Esophagus muscularis mucosa (tissue), 4 donors: ENCODE results near the gene MEIS2.

Source experiments
- EP300 ChIP-seq: sonication (generic); formaldehyde crosslinking; IDR thresholded peaks from one replicate; pipeline ENCODE4 v1.6.1; 2017; ENCODE audit warnings: antibody characterized with exemption
- POLR2A ChIP-seq: fragments of 450-650 bp; IDR thresholded peaks from one replicate; pipeline ENCODE4 v1.6.1; 2017; ENCODE audit warnings: antibody characterized with exemption, moderate library complexity, mild to moderate bottlenecking, low read depth
- POLR2AphosphoS5 ChIP-seq, 2 donors: sonication (generic); formaldehyde crosslinking; IDR thresholded peaks; one replicate each; pipeline ENCODE4 v1.6.1; 2017; ENCODE audit warnings: antibody characterized with exemption in 2 of 2
- TF ChIP-seq, protein P1 (sequence below), 3 experiments: fragments of 200-600 bp in 2 of 3; fragments of 450-650 bp in 1 of 3; sonication (generic) in 2 of 3; IDR thresholded peaks; one replicate each; pipeline ENCODE4 v1.5.1; 2017 to 2019; ENCODE audit warnings: antibody characterized with exemption in 3 of 3, mild to moderate bottlenecking in 2 of 3, moderate library complexity in 1 of 3

DNA sequence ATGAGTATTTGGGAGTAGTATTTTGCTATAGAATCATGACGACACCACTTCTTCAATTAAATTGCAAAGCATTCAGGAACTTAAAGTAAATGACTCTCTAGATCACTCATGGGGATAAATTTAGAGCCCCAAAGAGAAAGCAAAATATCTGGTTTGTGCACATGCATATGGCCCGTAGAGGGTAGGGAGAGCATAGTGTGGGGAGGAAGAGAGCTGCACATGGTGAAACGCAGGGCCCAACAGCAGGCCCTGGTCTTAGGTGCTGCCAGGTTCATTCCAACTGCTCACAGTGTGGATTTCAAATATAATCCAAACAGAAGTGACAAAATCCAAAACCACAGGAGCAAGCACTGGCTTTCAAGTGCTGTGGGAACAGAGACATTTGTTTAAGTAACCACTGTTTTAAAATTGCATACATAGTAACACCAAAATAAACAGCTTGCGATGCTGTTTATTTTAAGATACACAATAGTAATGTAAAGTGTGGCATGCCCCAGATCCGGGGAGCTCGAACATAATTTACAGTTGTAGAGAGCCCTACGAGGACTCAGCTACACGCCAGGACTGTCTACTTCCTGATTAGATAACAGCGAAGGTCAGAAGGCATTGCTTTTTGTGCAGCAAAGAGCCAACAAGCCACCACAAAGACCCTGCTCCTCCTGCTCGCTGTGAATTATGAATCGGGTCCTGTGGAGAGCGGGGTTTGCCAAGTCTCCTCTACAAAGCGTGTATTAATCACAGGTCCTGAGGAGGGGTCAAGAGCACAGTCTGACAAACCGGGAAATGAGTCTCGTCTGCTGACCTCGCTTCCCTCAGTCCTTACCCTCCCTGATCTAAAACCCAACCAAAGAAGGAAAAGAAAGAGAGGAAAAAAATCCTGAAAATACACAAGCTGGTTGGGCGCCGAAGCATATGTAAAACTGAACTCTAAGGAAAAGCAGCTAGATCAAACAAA is 80.6 kb downstream of the MEIS2 start:
- TF ChIP-seq POLR2A (no peak), POLR2AphosphoS5 (IDR thresholded peaks at IDR 0.05) (no peak), EP300 (no peak)
- TF ChIP-seq, protein P1, sequence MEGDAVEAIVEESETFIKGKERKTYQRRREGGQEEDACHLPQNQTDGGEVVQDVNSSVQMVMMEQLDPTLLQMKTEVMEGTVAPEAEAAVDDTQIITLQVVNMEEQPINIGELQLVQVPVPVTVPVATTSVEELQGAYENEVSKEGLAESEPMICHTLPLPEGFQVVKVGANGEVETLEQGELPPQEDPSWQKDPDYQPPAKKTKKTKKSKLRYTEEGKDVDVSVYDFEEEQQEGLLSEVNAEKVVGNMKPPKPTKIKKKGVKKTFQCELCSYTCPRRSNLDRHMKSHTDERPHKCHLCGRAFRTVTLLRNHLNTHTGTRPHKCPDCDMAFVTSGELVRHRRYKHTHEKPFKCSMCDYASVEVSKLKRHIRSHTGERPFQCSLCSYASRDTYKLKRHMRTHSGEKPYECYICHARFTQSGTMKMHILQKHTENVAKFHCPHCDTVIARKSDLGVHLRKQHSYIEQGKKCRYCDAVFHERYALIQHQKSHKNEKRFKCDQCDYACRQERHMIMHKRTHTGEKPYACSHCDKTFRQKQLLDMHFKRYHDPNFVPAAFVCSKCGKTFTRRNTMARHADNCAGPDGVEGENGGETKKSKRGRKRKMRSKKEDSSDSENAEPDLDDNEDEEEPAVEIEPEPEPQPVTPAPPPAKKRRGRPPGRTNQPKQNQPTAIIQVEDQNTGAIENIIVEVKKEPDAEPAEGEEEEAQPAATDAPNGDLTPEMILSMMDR (IDR thresholded peaks at IDR 0.05), result no peak
